ENCODE results near the gene SEMA4D.
"Not testable (repeated sequence)": the region's sequence is repeated elsewhere in the genome, so short reads cannot be mapped to it uniquely, and the experiment has no call there.

The SEMA4D gene

GRCh38 chr9:89482901-89483361, 15.0 kb downstream of the SEMA4D start:
- DNase-seq (ENCODE audit: insufficient read length, low spot score), result no peak
- TF ChIP-seq, protein P1, sequence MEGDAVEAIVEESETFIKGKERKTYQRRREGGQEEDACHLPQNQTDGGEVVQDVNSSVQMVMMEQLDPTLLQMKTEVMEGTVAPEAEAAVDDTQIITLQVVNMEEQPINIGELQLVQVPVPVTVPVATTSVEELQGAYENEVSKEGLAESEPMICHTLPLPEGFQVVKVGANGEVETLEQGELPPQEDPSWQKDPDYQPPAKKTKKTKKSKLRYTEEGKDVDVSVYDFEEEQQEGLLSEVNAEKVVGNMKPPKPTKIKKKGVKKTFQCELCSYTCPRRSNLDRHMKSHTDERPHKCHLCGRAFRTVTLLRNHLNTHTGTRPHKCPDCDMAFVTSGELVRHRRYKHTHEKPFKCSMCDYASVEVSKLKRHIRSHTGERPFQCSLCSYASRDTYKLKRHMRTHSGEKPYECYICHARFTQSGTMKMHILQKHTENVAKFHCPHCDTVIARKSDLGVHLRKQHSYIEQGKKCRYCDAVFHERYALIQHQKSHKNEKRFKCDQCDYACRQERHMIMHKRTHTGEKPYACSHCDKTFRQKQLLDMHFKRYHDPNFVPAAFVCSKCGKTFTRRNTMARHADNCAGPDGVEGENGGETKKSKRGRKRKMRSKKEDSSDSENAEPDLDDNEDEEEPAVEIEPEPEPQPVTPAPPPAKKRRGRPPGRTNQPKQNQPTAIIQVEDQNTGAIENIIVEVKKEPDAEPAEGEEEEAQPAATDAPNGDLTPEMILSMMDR (IDR thresholded peaks at IDR 0.05; ENCODE audit: insufficient read depth, missing control alignments), result no peak
- no peak for FAIRE-seq

- DNase-seq (ENCODE audit: insufficient read length, low spot score) (no peak), FAIRE-seq (no peak)
- TF ChIP-seq, protein P1 (IDR thresholded peaks at IDR 0.05; ENCODE audit: insufficient read depth, missing control alignments), result no peak
These were observed 15.7 kb downstream of the SEMA4D start for GRCh38 chr9:89482056-89482851.

DNA sequence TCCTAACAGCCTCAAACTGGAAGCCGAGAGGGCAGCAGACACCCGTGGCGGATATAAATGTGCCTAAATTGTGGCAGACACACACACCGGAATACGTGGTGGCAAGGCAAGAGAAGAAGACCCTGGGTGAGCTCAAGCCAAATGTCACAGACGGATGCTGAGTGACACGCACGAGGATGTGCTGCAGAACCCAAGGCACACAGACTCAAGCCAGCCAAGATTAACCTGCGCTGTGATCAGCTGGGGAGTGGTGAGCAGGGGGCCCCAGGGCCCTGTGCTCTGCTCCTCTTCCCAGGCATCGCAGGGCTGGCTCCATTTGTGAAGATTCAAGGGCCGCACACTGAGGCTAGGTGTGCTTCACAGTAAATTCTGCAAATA, 16.4 kb downstream of the SEMA4D start:
- TF ChIP-seq, protein P1 (IDR thresholded peaks at IDR 0.05; ENCODE audit: insufficient read depth, missing control alignments), result no peak
- no peak for FAIRE-seq
- DNase-seq (ENCODE audit: insufficient read length, low spot score), result no peak

DNA sequence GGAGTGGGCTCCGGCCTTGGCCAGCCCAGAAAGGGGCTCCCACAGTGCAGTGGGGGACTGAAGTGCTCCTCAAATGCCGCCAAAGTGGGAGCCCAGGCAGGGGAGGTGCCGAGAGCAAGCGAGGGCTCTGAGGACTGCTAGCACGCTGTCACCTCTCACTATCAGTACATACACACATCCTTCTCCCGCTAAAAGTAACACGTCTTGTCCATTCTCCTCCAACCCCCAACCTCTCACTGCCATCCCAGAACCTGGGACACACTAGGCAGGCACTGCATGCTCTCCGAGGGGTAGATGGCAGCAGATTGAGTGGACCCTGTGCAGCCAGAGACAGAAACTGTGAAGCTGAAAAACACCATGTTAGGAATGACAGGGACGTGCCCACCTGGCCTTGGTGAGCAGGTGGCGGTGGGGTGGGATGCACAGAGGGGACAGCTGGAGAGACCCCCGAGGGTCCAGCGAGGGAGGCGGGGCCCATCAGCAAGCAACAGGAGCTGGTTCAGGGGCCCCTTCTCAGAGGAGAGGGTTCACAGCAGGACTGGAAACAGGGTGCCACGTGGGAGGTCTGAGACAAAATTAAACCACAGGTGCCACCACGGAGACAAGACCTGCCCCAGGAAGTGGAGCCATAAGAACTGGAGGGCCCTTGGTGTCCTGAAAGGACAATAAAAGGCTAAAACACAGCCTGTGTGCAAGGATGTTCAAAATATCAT, 16.9 kb downstream of the SEMA4D start:
- DNase-seq (ENCODE audit: insufficient read length, low spot score) (no peak), FAIRE-seq (no peak)
- TF ChIP-seq, protein P1 (IDR thresholded peaks at IDR 0.05; ENCODE audit: insufficient read depth, missing control alignments), result no peak

DNA sequence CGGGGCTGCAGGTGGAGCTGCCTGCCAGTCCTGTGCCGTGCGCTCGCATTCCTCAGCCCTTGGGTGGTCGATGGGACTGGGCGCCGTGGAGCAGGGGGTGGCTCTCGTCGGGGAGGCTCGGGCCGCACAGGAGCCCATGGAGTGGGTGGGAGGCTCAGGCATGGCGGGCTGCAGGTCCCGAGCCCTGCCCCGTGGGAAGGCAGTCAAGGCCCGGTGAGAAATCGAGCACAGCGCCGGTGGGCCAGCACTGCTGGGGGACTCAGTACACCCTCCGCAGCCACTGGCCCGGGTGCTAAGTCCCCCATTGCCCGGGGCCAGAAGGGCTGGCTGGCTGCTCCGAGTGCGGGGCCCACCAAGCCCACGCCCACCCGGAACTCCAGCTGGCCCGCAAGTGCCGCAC, 17.5 kb downstream of the SEMA4D start:
- DNase-seq (ENCODE audit: insufficient read length, low spot score); FAIRE-seq: not testable (repeated sequence)

- not testable (repeated sequence) for FAIRE-seq; DNase-seq (ENCODE audit: insufficient read length, low spot score)
These were observed 18.3 kb downstream of the SEMA4D start for GRCh38 chr9:89479669-89480011.

DNA sequence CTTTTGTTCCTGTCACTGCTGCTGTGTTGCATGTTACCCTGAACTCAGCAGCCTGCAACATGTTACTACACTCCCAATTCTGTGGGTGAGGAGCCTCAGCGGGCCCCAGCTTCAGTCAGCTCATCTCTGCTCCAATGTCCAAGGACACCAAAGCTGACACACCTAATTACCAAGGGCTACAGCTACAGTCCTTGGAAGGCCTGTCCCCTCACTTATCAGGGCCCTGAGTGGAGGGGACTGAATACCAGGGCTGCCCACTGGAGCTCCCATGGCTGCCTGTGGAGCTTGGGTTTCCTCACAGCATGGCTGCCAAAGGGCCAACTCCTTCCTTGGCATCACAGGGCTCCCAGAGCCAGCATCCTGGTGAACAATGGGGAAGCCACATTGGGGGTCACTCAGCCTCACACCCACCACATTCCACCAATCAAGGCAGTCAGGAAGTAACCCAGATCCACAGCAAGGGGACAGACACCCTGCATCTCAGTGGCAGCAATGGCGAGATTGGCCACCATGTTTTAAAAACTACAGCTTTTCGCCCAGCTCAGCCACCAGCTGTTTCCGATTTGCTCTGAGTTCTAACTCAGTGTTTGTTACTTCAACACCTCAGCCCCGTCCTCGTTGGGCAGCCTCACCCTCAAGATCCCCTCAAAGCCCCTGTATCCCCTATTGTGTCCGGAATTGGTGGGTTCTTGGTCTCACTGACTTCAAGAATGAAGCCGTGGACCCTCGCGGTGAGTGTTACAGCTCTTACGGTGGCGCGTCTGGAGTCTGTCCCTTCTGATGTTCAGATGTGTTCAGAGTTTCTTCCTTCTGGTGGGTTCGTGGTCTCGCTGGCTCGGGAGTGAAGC, 18.9 kb downstream of the SEMA4D start:
- DNase-seq (ENCODE audit: insufficient read length, low spot score) (no peak), FAIRE-seq (no peak)
- TF ChIP-seq, protein P1 (IDR thresholded peaks at IDR 0.05; ENCODE audit: insufficient read depth, missing control alignments), result no peak

Data from D721Med (cell line).